Measurements from ENCODE around the gene REXO1. TPM values are rescaled to one million over a fixed set of nuclear protein-coding genes. Genes with fewer than 3 reads are reported as not detected.
"Not testable (repeated sequence)": the region's sequence is repeated elsewhere in the genome, so short reads cannot be mapped to it uniquely, and the experiment has no call there.

The REXO1 gene
- total and polyA plus RNA-seq, 9 donors: 4.8 to 46.7 (median 25.8) TPM

DNA sequence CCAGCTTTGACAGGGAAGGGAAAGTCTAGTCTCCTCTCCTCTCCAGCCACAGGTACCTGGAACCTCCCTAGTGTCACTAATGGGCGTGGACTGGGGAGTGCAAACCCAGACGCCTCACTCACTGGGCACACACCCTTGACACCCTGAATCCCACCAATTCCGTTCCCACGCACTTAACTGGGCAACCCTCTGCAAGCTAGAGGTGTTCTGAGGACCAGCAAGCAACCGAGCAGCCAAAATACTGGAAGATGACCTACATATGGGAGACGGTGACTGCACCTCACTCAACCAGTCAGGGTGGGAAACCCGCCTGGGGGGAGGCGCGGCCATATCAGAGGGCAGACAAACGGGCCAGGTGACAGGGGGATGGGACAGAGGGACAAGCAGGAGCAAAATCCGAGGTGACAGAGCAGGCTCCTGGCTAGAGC, 36.0 kb upstream of the REXO1 start:
- Histone ChIP-seq H3K27ac (peak overlapping the region in 1 of 2 donors; percentile 42), H3K36me3 (no peaks in the 10 kb centered on the region), H3K4me1 (ENCODE audit: insufficient read depth) (peaks cover 29% of the 10 kb centered on the region), H3K4me3 (peak overlapping the region; percentile 85), H3K9me3 (no peaks in the 10 kb centered on the region), H3K27me3 (no peaks in the 10 kb centered on the region)
- TF ChIP-seq CTCF (IDR thresholded peaks at IDR 0.05) (no peak), EP300 (IDR thresholded peaks at IDR 0.05) (no peak)
- peak in 1 of 5 donors; percentile 24 for DNase-seq
- intact Hi-C loops (cut with DNase I): no loop called here
- 1 to 3% (median 3%) methylated on average over 11 of the region's 11 CpGs for WGBS, 3 donors

DNA sequence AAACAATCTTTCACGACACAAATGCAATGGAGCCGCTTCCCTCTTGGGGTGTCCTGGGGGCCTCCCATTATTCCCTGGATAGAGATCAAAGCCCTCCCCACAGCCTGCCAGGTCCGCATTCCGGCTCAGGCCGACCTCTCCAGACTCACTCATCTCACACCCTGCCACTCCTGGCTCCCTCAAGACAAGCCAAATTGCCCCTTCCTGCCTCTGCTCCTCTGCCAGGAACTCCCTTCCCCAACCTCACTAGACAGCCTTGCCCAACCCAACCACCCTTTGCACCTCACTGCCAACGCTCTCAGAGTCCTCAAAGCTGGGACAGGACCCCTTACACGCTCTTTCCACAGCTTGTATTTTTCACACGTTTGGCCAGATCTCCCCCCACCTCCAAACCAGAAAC, 35.5 kb upstream of the REXO1 start:
- Histone ChIP-seq H3K9me3 (no peaks in the 10 kb centered on the region), H3K27me3 (no peaks in the 10 kb centered on the region), H3K4me1 (ENCODE audit: insufficient read depth) (peaks cover 29% of the 10 kb centered on the region), H3K27ac (peak overlapping the region in 1 of 2 donors; percentile 42), H3K4me3 (peak overlapping the region; percentile 85), H3K36me3 (no peaks in the 10 kb centered on the region)
- DNase-seq: no peak
- intact Hi-C loops (cut with DNase I): no loop called here
- TF ChIP-seq CTCF (IDR thresholded peaks at IDR 0.05): no peak
- TF ChIP-seq EP300 (IDR thresholded peaks at IDR 0.05): no peak
- no peak for TF ChIP-seq POLR2A (IDR thresholded peaks at IDR 0.05)
- 17 to 20% (median 18%) methylated on average over 8 of the region's 8 CpGs for WGBS, 3 donors

DNA sequence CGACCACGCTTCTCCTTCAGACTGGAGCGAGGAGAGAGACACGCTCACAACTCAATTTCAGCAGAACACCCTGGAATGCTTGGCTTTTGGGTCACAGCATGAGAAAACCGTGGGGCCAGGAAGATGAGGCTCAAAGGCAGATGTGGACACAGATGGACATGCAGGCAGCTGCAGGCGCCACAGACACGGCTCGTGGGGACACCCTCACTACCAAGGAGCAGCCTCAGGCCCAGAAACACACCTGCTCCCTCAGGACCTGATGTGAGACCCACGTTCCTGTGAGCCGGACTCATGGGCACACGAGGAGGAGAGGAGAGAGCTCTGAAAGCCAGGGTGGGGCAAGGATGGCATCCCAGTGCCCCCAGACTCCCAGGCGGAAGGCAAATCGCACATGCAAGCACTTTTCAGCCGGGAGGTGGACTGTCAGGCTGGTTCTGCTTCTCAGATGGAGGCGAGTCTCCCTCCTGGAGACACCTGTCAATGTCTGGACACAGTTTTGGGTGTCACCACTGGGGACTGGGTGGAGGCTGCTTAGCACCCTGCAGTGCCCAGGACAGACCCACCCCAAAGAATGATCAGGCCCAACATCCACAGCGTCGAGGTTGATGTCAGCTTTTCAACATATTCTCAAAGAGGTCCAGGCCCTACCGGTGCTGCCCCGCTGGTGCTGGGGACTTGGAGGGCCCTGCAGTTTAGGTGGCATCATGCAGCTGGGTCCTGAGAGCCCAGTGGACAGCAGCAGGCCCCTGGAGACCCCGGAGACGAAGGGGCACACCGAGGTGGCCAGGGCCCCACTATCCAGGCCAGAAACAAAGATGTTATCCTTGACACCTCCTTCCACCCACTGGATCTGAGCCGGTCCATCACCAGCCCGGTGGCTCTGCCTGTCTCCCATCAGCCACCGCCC, 34.8 kb upstream of the REXO1 start:
- Histone ChIP-seq H3K9me3 (no peaks in the 10 kb centered on the region), H3K4me1 (ENCODE audit: insufficient read depth) (peaks cover 27% of the 10 kb centered on the region), H3K36me3 (no peaks in the 10 kb centered on the region), H3K27ac (no peak overlapping the region), H3K4me3 (no peak overlapping the region), H3K27me3 (no peaks in the 10 kb centered on the region)
- TF ChIP-seq CTCF (IDR thresholded peaks at IDR 0.05) (no peak), EP300 (IDR thresholded peaks at IDR 0.05) (no peak), POLR2A (IDR thresholded peaks at IDR 0.05) (no peak)
- intact Hi-C loops (cut with DNase I): no loop called here
- 64 to 70% (median 65%) methylated on average over 25 of the region's 25 CpGs for WGBS, 3 donors
- DNase-seq: no peak

GRCh38 chr19:1882089-1882785, 34.0 kb upstream of the REXO1 start:
- H3K36me3 ChIP-seq: no peaks in the 10 kb centered on the region
- WGBS, 3 donors: 71 to 78% (median 75%) methylated on average over 29 to 31 of the region's 31 CpGs
- intact Hi-C loops (cut with DNase I): no loop called here
- no peak overlapping the region for H3K4me3 ChIP-seq
- peaks cover 24% of the 10 kb centered on the region for H3K4me1 ChIP-seq (ENCODE audit: insufficient read depth)
- DNase-seq: peak in 1 of 5 donors; percentile 34
- TF ChIP-seq EP300 (IDR thresholded peaks at IDR 0.05): no peak
- no peak for TF ChIP-seq POLR2A (IDR thresholded peaks at IDR 0.05)
- no peak for TF ChIP-seq CTCF (IDR thresholded peaks at IDR 0.05)
- no peaks in the 10 kb centered on the region for H3K9me3 ChIP-seq
- no peak overlapping the region for H3K27ac ChIP-seq
- H3K27me3 ChIP-seq: no peaks in the 10 kb centered on the region

DNA sequence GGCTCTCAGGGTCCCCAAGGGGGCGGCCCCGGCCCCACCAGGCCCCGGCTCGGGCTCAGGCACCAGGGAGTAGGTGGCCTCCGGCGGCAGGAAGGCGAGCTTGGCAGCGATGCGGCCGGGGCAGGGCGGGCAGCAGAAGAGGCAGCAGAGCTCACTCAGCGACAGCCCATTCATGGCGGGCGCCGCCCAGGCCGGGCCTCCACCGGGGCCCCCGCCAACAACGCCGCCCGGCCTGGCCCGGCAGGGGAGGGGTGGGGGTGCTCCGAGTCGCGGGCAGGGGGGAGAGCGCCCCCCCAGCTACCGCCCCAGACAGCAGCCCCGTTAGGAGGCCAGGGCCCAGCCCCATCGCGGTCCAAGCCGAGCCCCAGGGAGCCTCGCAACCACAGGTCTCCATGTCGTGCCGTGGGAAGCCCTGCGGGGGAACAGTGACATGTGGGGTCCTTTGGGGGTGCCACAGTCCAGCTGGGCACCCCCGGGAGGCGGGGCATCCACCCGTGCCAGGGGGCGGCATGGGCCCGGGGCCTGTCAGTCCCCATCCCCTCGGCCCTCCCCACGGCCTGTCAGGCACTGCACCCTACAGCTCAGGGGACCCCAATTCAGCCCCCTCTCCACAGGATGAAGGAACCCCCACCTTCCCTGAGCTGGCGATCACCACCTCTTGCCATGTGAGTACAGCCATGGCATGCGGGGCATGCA, 33.3 kb upstream of the REXO1 start:
- H3K36me3 ChIP-seq; DNase-seq; H3K27ac ChIP-seq; H3K4me3 ChIP-seq; intact Hi-C loops (cut with DNase I); H3K9me3 ChIP-seq; H3K27me3 ChIP-seq: not testable (repeated sequence)
- 70 to 79% (median 71%) methylated on average over 15 to 39 of the region's 44 CpGs for WGBS, 3 donors
- peaks cover 23% of the 10 kb centered on the region for H3K4me1 ChIP-seq (ENCODE audit: insufficient read depth)
